Neural cell (in vitro differentiated cells): ENCODE data around the gene MAN2C1. TPM values are rescaled to one million over a fixed set of nuclear protein-coding genes. Genes with fewer than 3 reads are reported as not detected.

ENCODE experiments used
- H2AFZ ChIP-seq: fragments of 200-600, 300-800 bp; sonication (generic), shearing (Covaris generic); 2 replicates; pipeline ENCODE4 v1.6.0; 2014; ENCODE audit warnings: low read depth, mild to moderate bottlenecking, antibody characterized with exemption, low read length, moderate library complexity
- H3F3A ChIP-seq: fragments of 200-600 bp; shearing (Covaris generic); 2 replicates; pipeline ENCODE4 v1.6.1; 2016; ENCODE audit warnings: mild to moderate bottlenecking, moderate library complexity, mixed read lengths, antibody characterized with exemption, low read length; ENCODE audit not compliant: insufficient read depth, poor library complexity, severe bottlenecking
- H3K27ac ChIP-seq: fragments of 200-600, 300-800 bp; sonication (generic), shearing (Covaris generic); 2 replicates; pipeline ENCODE4 v1.5.1; 2014; ENCODE audit warnings: mild to moderate bottlenecking, low read length, moderate library complexity
- H3K27me3 ChIP-seq: fragments of 300-800, 200-600 bp; sonication (generic), shearing (Covaris generic); 2 replicates; pipeline ENCODE4 v1.6.0; 2014; ENCODE audit warnings: mild to moderate bottlenecking, low read depth, low read length, moderate library complexity; ENCODE audit not compliant: insufficient read depth
- H3K36me3 ChIP-seq: fragments of 300-800, 200-600 bp; sonication (generic), shearing (Covaris generic); 2 replicates; pipeline ENCODE4 v1.5.1; 2014; ENCODE audit warnings: mild to moderate bottlenecking, antibody characterized with exemption, low read length, moderate library complexity; ENCODE audit not compliant: insufficient read depth
- H3K4me2 ChIP-seq: fragments of 300-800, 200-600 bp; sonication (generic), shearing (Covaris generic); 2 replicates; pipeline ENCODE4 v1.6.0; 2014; ENCODE audit warnings: mild to moderate bottlenecking, low read length
- H3K4me3 ChIP-seq: fragments of 300-800, 200-600 bp; sonication (generic), shearing (Covaris generic); 2 replicates; pipeline ENCODE4 v1.5.1; 2014; ENCODE audit warnings: mild to moderate bottlenecking, low read length, moderate library complexity
- H3K79me2 ChIP-seq: fragments of 200-600 bp; shearing (Covaris generic); replicated peaks from 2 replicates; pipeline ENCODE4 v1.6.0; 2014; ENCODE audit warnings: mild to moderate bottlenecking, low read length, moderate library complexity; ENCODE audit not compliant: insufficient read depth
- H3K9ac ChIP-seq: fragments of 300-800, 200-600 bp; sonication (generic), shearing (Covaris generic); 2 replicates; pipeline ENCODE4 v1.6.1; 2016; ENCODE audit warnings: mild to moderate bottlenecking, low read length, mixed read lengths
- H3K9me2 ChIP-seq: fragments of 200-600 bp; shearing (Covaris generic); 2 replicates; pipeline ENCODE4 v1.6.1; 2016; ENCODE audit warnings: mild to moderate bottlenecking, low read length, mixed read lengths; ENCODE audit not compliant: insufficient read depth
- H3K9me3 ChIP-seq: fragments of 200-600, 300-800 bp; sonication (generic), shearing (Covaris generic); 2 replicates; pipeline ENCODE4 v1.6.1; 2016; ENCODE audit warnings: mild to moderate bottlenecking, mixed run types, low read length, moderate library complexity, mixed read lengths
- H4K20me1 ChIP-seq: fragments of 200-600 bp; shearing (Covaris generic); 2 replicates; pipeline ENCODE4 v1.6.1; 2016; ENCODE audit warnings: mild to moderate bottlenecking, mixed run types; ENCODE audit not compliant: insufficient read depth
- CTCF ChIP-seq: fragments of 450-650 bp; IDR thresholded peaks from 2 replicates; pipeline ENCODE4 v1.5.1; 2014; ENCODE audit warnings: antibody characterized with exemption, mild to moderate bottlenecking, moderate library complexity; ENCODE audit not compliant: poor library complexity, severe bottlenecking
- EP300 ChIP-seq: fragments of 450-650 bp; conservative IDR thresholded peaks from 2 replicates; pipeline ENCODE4 v1.6.1; 2014; ENCODE audit warnings: antibody characterized with exemption, mild to moderate bottlenecking, moderate library complexity; ENCODE audit not compliant: poor library complexity, severe bottlenecking
- EZH2 ChIP-seq: fragments of 200-600, 300-800 bp; shearing (Covaris generic), sonication (generic); IDR thresholded peaks from 2 replicates; pipeline ENCODE4 v1.6.1; 2014; ENCODE audit warnings: antibody characterized with exemption, low read length, borderline replicate concordance, mild to moderate bottlenecking; ENCODE audit not compliant: insufficient read depth, poor library complexity, severe bottlenecking
- MXI1 ChIP-seq: fragments of 450-650 bp; conservative IDR thresholded peaks from 2 replicates; pipeline ENCODE4 v1.6.1; 2014; ENCODE audit warnings: antibody characterized with exemption, mild to moderate bottlenecking; ENCODE audit not compliant: poor library complexity, severe bottlenecking
- POLR2AphosphoS5 ChIP-seq: IDR thresholded peaks from 2 replicates; pipeline ENCODE4 v1.6.1; 2012
- RAD21 ChIP-seq: fragments of 450-650 bp; conservative IDR thresholded peaks from 2 replicates; pipeline ENCODE4 v1.6.1; 2014; ENCODE audit warnings: antibody characterized with exemption, mild to moderate bottlenecking, moderate library complexity
- SMC3 ChIP-seq: fragments of 450-650 bp; conservative IDR thresholded peaks from 2 replicates; pipeline ENCODE4 v1.6.1; 2014; ENCODE audit warnings: antibody characterized with exemption, mild to moderate bottlenecking, moderate library complexity; ENCODE audit not compliant: poor library complexity
- TAF1 ChIP-seq: IDR thresholded peaks from 2 replicates; pipeline ENCODE4 v1.6.1; 2012; ENCODE audit warnings: low read depth
- polyA plus RNA-seq: library from polyadenylated mRNA; depleted of rRNA; stranded (reverse); fragments of >200 nt; gene quantifications from 2 replicates; pipeline ENCODE4 v1.2.3, GENCODE V29; 2014
- TF ChIP-seq, protein P1 (sequence below): IDR thresholded peaks from 2 replicates; pipeline ENCODE4 v1.6.1; 2012; ENCODE audit warnings: borderline replicate concordance

The MAN2C1 gene
- polyA plus RNA-seq, 1 donor from 2014 or later, result 261 TPM

DNA sequence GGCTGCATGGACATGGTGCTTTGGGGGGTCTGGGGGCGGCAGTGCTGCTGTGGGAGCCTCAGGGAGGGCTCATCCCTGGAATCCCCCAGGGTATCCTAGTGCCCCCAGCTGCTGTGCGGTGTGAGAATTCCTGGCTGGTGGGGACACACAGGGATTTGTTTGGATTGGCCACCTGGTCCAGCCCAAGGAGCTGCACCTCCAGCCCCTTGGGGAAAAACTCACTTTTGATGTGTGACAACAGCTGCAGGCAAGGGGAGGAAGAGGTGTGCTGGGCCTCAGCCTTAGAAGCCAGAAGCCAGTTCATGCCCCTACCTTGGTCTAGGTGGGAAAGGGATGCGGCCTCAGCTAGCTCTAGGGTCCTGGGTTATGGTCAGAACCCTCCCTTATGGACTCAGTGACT is 40.9 kb downstream of the MAN2C1 start:
- Histone ChIP-seq H3K4me2 (no peak overlapping the region), H3K9ac (no peak overlapping the region), H3K4me3 (no peak overlapping the region), H4K20me1 (no peaks in the 10 kb centered on the region), H3K9me3 (no peaks in the 10 kb centered on the region), H3K36me3 (no peaks in the 10 kb centered on the region), H2AFZ (no peak overlapping the region), H3K27me3 (no peaks in the 10 kb centered on the region), H3K79me2 (no peaks in the 10 kb centered on the region), H3K9me2 (no peaks in the 10 kb centered on the region), H3F3A (no peaks in the 10 kb centered on the region), H3K27ac (no peak overlapping the region)
- TF ChIP-seq CTCF (no peak), POLR2AphosphoS5 (no peak), TAF1 (no peak), SMC3 (no peak), EP300 (no peak), MXI1 (no peak), RAD21 (no peak), EZH2 (no peak)
- TF ChIP-seq, protein P1, sequence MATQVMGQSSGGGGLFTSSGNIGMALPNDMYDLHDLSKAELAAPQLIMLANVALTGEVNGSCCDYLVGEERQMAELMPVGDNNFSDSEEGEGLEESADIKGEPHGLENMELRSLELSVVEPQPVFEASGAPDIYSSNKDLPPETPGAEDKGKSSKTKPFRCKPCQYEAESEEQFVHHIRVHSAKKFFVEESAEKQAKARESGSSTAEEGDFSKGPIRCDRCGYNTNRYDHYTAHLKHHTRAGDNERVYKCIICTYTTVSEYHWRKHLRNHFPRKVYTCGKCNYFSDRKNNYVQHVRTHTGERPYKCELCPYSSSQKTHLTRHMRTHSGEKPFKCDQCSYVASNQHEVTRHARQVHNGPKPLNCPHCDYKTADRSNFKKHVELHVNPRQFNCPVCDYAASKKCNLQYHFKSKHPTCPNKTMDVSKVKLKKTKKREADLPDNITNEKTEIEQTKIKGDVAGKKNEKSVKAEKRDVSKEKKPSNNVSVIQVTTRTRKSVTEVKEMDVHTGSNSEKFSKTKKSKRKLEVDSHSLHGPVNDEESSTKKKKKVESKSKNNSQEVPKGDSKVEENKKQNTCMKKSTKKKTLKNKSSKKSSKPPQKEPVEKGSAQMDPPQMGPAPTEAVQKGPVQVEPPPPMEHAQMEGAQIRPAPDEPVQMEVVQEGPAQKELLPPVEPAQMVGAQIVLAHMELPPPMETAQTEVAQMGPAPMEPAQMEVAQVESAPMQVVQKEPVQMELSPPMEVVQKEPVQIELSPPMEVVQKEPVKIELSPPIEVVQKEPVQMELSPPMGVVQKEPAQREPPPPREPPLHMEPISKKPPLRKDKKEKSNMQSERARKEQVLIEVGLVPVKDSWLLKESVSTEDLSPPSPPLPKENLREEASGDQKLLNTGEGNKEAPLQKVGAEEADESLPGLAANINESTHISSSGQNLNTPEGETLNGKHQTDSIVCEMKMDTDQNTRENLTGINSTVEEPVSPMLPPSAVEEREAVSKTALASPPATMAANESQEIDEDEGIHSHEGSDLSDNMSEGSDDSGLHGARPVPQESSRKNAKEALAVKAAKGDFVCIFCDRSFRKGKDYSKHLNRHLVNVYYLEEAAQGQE, result no peak

DNA sequence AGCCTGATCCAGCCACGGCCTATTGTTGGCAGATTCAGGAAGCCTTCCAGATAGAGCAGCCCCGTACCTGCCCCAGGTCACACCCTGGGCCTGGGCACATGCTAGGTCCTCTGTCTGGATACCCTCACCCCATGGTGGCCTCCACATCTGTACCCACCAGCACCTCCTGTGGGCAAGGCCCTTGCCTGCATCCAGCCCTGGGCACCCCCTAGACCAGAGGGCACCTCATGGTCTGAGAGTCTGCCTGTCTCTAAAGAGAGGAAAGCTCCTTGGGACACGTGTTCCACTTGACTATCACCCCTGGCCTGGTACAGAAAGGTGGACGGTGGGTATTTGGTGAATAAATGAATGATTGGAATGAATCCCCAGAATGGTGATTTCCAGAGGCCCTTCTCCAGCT is 41.4 kb downstream of the MAN2C1 start:
- no peak overlapping the region for H3K27ac ChIP-seq
- no peak overlapping the region for H3K4me2 ChIP-seq
- H3F3A ChIP-seq, result no peaks in the 10 kb centered on the region
- no peaks in the 10 kb centered on the region for H4K20me1 ChIP-seq
- no peak overlapping the region for H2AFZ ChIP-seq
- H3K9ac ChIP-seq, result no peak overlapping the region
- no peak for TF ChIP-seq EZH2
- no peak for TF ChIP-seq EP300
- TF ChIP-seq POLR2AphosphoS5, result no peak
- TF ChIP-seq MXI1, result no peak
- TF ChIP-seq CTCF, result no peak
- no peak for TF ChIP-seq TAF1
- TF ChIP-seq SMC3, result no peak
- no peak for TF ChIP-seq RAD21
- TF ChIP-seq, protein P1, result no peak
- H3K27me3 ChIP-seq, result no peaks in the 10 kb centered on the region
- no peaks in the 10 kb centered on the region for H3K9me3 ChIP-seq
- no peaks in the 10 kb centered on the region for H3K36me3 ChIP-seq
- H3K4me3 ChIP-seq, result no peak overlapping the region
- no peaks in the 10 kb centered on the region for H3K9me2 ChIP-seq
- no peaks in the 10 kb centered on the region for H3K79me2 ChIP-seq
